ENCODE results near the gene ABHD17C. TPM values are rescaled to one million over a fixed set of nuclear protein-coding genes. Genes with fewer than 3 reads are reported as not detected.

The ABHD17C gene
- total RNA-seq, 1 donor from 2014 or later = 5.9 TPM

- H3K36me3 ChIP-seq = no peaks in the 10 kb centered on the region
- no peaks in the 10 kb centered on the region for H3K9me3 ChIP-seq (replicated peaks)
- no peak overlapping the region for H3K27ac ChIP-seq (replicated peaks)
- no peak for TF ChIP-seq CTCF (IDR thresholded peaks at IDR 0.05; ENCODE audit: borderline replicate concordance)
- no peak overlapping the region for H3K4me3 ChIP-seq
- intact Hi-C loops (cut with micrococcal nuclease) = no loop called here
- no peaks in the 10 kb centered on the region for H3K4me1 ChIP-seq
- DNase-seq = no peak
- H3K27me3 ChIP-seq (ENCODE audit: low read depth) = no peaks in the 10 kb centered on the region
These were observed 8.0 kb downstream of the ABHD17C start for GRCh38 chr15:80703081-80703480.

- no peak overlapping the region for H3K27ac ChIP-seq (replicated peaks)
- DNase-seq = no peak
- no peaks in the 10 kb centered on the region for H3K36me3 ChIP-seq
- no peak overlapping the region for H3K4me3 ChIP-seq
- TF ChIP-seq CTCF (IDR thresholded peaks at IDR 0.05; ENCODE audit: borderline replicate concordance) = no peak
- H3K9me3 ChIP-seq (replicated peaks) = no peaks in the 10 kb centered on the region
- H3K4me1 ChIP-seq = no peaks in the 10 kb centered on the region
- no peaks in the 10 kb centered on the region for H3K27me3 ChIP-seq (ENCODE audit: low read depth)
- intact Hi-C loops (cut with micrococcal nuclease) = no loop called here
These were observed 8.9 kb downstream of the ABHD17C start for GRCh38 chr15:80703965-80704364.

GRCh38 chr15:80706161-80706560, 11.1 kb downstream of the ABHD17C start:
- no peak for DNase-seq
- H3K27ac ChIP-seq (replicated peaks) = no peak overlapping the region
- no peak overlapping the region for H3K4me3 ChIP-seq
- no peaks in the 10 kb centered on the region for H3K27me3 ChIP-seq (ENCODE audit: low read depth)
- TF ChIP-seq CTCF (IDR thresholded peaks at IDR 0.05; ENCODE audit: borderline replicate concordance) = no peak
- no peaks in the 10 kb centered on the region for H3K36me3 ChIP-seq
- no peaks in the 10 kb centered on the region for H3K9me3 ChIP-seq (replicated peaks)
- intact Hi-C loops (cut with micrococcal nuclease) = no loop called here
- no peaks in the 10 kb centered on the region for H3K4me1 ChIP-seq

GRCh38 chr15:80709542-80709941, 14.4 kb downstream of the ABHD17C start:
- Histone ChIP-seq H3K27ac (replicated peaks) (no peak overlapping the region), H3K4me3 (no peak overlapping the region), H3K4me1 (no peaks in the 10 kb centered on the region), H3K27me3 (ENCODE audit: low read depth) (no peaks in the 10 kb centered on the region), H3K36me3 (no peaks in the 10 kb centered on the region), H3K9me3 (replicated peaks) (no peaks in the 10 kb centered on the region)
- no peak for TF ChIP-seq CTCF (IDR thresholded peaks at IDR 0.05; ENCODE audit: borderline replicate concordance)
- intact Hi-C loops (cut with micrococcal nuclease) = no loop called here
- DNase-seq = no peak

- TF ChIP-seq CTCF (IDR thresholded peaks at IDR 0.05; ENCODE audit: borderline replicate concordance) = no peak
- Histone ChIP-seq H3K9me3 (replicated peaks) (no peaks in the 10 kb centered on the region), H3K4me1 (peaks cover under 1% of the 10 kb centered on the region), H3K27me3 (ENCODE audit: low read depth) (no peaks in the 10 kb centered on the region), H3K36me3 (no peaks in the 10 kb centered on the region), H3K4me3 (no peak overlapping the region), H3K27ac (replicated peaks) (no peak overlapping the region)
- DNase-seq = no peak
- intact Hi-C loops (cut with micrococcal nuclease) = no loop called here
These were observed 15.8 kb downstream of the ABHD17C start for GRCh38 chr15:80710635-80711554.
